GM19023 (cell line): ENCODE measurements around the gene FIBIN.

ENCODE experiments used
- ATAC-seq: cut with Tn5 transposase; IDR thresholded peaks from one replicate; pipeline ENCODE4 v1.9.1; 2021; ENCODE audit warnings: mild to moderate bottlenecking, moderate library complexity; ENCODE audit not compliant: unreplicated experiment

FIBIN gene

DNA sequence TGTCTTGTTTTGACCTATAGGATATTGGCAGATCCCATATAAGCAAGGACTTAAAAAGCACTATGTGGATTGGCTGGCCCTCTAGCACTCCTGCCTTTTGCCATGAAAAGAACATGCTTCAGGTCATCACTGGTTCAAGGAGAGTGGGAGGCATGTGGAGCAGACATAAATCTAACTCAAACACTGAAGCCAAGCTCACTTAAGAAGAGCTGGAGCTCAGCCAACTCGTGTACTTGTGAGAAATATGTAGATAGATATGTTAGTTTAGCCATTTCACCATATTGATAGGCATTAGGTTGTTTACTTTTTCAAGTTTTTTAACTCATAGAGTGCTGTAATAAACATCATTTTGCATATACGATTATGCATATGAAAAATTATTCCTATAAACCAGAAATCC is 26.8 kb downstream of the FIBIN start:
- no peak for ATAC-seq

DNA sequence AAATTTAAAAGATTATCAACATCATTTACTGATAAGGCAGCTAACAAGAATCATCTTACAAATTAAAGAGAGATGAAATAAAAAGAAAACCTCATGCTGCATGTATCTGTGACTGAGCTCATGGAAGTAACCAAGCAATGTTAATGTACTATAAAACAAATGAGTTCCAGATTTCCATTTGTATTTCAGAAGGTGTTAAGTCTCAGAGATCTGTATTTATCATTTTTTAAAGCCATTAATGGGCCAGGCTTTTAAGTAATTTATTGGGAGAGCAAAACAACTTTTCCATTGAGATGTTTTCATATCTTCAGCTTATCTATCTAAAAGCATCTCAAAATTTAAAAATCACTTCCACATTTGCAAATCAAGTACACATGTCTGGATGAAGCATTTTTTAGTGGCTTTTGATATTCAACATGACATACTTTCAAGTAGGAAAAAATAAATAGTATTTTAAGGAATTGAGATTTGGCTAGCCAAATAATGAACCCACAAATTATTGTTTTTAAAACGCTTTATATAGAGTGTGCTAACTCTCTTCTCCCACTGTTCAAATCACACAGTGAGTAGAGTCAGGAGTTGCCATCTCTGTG is 28.8 kb downstream of the FIBIN start:
- ATAC-seq: no peak

DNA sequence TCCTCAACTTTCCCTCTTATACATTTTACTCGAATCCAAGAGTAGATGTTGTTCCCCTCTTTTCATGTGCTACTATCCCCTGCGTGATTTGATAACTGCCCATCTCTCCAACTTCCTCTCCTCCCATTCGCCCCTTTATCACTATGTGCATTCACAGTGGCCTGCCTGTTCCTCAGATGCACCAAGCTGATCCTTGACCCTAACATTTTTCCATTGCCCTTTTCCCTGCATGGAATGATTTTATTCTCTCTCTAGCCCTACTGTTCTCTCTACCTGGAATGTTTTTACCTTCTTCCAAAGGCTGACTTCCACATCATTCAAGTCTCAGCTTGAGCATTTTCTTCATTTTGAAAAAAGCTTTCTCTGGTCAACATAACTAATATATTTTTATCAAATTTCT is 31.0 kb downstream of the FIBIN start:
- ATAC-seq: no peak

DNA sequence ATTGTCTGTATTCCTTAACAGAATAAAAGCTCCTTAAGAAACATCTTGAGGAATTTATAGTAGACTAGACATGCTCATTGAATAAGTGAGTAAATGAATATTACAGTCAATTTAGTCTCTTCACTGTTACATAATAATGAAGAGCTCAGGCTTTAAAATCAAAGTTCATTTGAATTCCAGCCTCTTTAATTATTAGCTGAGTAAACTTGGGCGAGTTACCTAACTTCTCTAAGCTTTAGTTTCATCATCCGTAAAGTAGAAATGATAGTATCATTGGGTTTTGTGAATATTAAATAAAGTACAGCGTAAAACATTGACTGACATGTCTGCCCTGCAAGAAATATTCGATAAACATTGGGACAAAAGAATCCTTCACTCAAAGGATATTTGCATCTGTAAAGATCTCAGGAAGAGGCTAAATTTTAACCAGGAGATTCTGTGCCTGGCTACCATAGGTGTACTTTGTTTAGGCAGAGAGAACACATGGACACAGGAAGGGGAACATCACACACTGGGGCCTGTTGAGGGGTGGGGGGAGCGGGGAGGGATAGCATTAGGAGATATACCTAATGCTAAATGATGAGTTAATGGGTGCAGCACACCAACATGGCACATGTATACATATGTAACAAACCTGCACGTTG is 31.5 kb downstream of the FIBIN start:
- ATAC-seq: no peak

DNA sequence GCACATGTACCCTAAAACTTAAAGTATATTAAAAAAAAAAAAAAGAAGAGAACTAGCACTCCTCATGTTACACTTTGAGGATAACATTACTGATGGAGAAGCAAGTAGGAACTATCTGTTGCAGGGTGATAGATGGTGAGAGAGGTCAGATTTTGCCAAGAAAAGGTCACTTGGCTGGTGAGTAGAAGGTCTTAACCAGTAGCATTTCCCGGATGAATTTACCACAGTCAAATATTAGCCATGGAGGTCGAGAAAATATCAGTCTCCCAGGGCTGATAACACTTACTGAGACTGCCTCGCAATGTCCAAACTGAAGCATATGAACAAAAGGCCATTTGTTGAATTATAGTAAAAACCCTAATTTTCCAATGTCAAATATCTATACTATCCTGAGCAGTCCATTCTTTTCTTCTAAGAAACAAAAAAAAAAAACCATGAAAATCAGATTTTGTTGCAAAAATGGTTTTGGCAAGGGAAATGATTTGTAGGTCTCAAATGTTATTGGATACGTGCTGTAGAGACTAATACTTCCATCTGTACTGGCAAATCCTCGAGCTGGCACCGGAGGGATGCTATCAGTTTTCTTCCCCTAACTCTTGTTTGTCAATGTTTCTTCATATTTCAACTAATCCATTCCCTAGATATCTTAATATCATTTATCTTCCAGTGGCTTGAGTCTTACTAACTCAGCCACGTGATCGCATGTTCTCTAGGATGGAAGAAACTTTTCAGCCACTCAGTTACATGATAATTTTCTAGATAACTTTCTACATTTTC is 32.2 kb downstream of the FIBIN start:
- ATAC-seq: no peak

DNA sequence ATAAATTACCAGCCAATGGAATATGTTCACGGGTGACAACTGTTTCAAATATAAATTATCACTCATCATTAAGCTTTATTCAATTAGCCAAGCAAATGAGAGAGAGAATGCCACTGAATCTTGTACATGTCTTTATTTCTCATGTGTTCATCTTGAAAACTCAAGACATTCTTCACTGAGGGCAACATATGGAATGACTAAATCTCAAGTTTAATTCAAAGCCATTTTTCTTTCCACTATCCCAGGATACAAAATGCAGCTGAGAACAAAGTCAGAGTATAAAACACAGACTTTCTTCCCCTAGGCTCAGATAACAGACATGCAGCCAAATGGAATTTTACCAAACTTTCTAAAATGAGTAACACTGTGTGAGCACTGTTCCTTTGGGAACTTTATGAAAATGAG is 34.7 kb downstream of the FIBIN start:
- ATAC-seq: no peak

DNA sequence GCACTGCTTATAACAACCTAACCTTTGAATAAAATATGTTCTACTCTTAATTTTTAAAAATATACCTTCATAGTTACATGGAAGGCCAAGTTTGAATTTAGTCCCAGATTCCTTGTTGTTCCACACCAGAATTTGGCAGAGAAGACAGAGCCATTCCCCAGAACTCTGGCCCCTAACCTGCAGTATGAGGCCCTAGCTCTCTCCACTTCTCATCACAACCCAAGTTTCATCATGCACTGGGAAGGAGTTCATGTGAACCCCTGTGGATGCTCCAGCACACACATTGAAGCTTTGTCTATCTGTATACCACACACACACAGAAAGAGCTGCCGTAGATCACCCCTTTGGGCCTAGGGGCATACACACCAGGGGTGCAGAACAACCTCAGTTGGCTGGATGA is 36.1 kb downstream of the FIBIN start:
- no peak for ATAC-seq

DNA sequence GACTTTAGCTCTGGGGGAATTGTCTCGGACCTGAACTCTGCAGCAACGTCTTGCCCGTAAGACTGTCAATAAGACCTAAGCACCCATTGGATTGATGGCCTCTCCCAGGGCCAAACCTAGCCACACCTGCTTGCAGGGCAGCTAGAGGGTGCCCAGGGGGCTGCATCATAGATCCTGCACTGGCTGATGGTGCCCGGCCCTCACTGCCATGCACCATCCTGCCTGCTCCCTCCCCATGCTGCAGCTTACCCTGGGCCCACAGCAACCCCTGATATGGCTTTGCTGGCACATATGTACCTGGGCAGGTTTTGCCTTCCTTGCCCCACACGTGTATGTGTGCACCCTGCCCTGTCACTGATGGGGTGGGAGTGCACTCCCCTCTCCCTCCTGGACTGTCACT is 37.8 kb downstream of the FIBIN start:
- no peak for ATAC-seq

DNA sequence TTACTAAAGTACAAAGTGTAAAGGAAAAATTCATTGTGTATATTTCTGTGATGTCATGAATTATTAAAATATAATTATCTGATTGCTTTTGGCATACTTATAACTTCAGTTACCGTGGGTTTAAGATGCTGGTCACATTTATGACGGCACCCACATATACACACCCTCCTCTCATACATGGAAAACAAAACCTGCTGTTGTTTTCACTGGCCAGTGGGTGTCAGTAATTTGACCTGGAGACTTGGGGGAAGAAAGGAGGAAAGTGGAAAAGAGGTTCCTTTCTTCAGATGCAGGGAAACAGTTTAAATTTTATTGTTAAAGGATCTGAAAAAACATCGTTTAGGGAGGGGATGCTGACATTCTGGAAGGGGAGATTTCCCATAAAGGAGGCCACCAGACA is 46.0 kb downstream of the FIBIN start:
- no peak for ATAC-seq

DNA sequence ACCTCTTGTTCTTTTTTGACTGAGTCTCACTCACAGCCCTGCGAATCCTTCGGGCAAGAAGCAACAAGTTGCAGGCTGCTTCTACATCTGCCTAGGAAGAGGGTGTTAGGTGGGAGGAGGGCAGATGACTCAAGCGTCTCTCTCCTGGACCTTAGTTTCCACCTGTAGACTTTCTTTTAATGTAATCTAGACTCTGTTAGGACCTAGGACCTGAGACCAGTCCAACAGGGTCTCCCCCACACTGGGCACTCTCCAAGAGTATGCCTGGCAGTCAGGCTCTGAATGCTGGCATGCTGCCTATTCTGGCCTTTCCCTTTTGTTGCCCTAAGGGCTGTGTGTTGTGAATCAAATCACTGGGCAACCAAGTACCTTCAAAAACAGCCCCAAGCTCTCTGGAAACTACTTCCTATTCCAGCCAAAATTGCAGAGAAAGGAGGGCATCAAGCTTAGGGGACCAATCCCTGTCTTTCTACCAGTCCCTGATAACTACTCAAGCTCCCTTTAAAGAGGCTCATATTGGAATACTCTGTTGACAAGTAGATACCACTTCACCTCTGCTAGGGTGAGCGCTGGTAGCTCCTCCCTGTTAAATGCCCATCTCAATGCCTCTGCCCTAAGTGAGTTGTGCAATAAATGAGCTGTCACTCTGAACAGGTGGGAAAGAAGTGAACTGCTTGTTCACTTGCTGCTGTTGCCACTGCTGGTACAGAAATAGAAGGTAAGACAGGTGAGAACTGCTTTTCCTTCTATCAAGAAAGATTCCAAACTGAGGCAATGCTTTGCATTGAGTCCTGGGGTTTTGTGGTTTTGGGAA is 46.6 kb downstream of the FIBIN start, which contains the start of gene BBOX1:
TSS of gene BBOX1 (plus strand) at position 514 of the 814 bp plus-strand sequence. CDS start 14,616 bp downstream, outside the sequence.
- ATAC-seq: no peak

DNA sequence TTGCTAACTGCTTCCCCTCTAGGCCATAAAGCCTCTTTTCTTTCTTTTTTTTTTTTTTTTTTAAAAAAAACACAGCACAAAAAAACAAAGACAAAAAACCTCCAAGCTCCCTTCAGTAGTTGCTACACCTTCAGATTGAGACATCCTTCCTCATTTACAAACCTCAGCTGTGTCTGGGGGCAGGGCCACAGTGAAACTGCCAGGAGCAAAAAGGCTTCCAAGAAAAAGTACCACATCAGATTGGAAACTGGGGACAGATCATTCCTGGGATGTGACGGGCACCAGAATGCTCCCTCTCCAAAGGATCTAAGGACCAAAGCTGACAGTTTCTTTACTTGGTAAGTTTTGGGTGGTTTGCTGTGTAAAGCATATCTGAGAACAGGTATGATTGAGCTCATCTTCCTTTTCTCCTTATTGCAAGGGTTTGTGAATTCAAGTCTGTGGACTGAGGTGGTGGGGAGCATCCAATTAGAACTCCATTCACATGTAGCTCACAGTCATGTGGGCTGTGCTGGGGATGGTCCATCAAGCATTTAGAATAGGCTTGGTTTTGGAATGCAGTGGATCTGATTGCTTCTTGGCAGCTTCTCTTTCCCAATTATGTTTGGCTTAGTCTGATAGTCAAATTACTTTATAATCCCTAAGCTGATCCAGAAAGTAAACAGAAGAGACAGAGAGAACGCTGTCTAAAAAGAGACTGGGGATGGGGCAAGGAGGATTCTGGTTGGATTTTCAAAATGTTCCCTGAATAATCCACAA is 47.4 kb downstream of the FIBIN start:
- ATAC-seq: no peak
